Smooth muscle cell (in vitro differentiated cells): ENCODE data around the gene ARPC5. TPM values are rescaled to one million over a fixed set of nuclear protein-coding genes. Genes with fewer than 3 reads are reported as not detected.

Source experiments
- DNase-seq: peaks from one replicate; lab custom pipeline; 2025; ENCODE audit not compliant: unreplicated experiment; lab: John Stamatoyannopoulos, UW
- H2AFZ ChIP-seq: fragments of 200-600 bp; sonication (generic); 2 replicates; pipeline ENCODE4 v1.6.0; 2016; ENCODE audit warnings: antibody characterized with exemption, low read depth, mild to moderate bottlenecking
- H3F3A ChIP-seq: fragments of 200-600 bp; sonication (generic); 2 replicates; pipeline ENCODE4 v1.6.0; 2017; ENCODE audit warnings: antibody characterized with exemption, low read depth
- H3K27ac ChIP-seq: fragments of 200-600 bp; sonication (generic); 2 replicates; pipeline ENCODE4 v1.5.1; 2016; ENCODE audit warnings: low read depth, mild to moderate bottlenecking
- H3K27me3 ChIP-seq: fragments of 200-600 bp; sonication (generic); 2 replicates; pipeline ENCODE4 v1.6.1; 2016; ENCODE audit warnings: low read depth, mild to moderate bottlenecking
- H3K36me3 ChIP-seq: fragments of 200-600 bp; sonication (generic); 2 replicates; pipeline ENCODE4 v1.5.1; 2016; ENCODE audit warnings: low read depth
- H3K4me1 ChIP-seq: fragments of 200-600 bp; sonication (generic); 2 replicates; pipeline ENCODE4 v1.5.1; 2016; ENCODE audit warnings: low read depth
- H3K4me2 ChIP-seq: fragments of 200-600 bp; sonication (generic); 2 replicates; pipeline ENCODE4 v1.6.0; 2016; ENCODE audit warnings: mild to moderate bottlenecking
- H3K4me3 ChIP-seq: fragments of 200-600 bp; sonication (generic); 2 replicates; pipeline ENCODE4 v1.5.1; 2016; ENCODE audit warnings: mild to moderate bottlenecking
- H3K79me2 ChIP-seq: fragments of 200-600 bp; sonication (generic); 2 replicates; pipeline ENCODE4 v1.6.0; 2016; ENCODE audit warnings: low read depth, mild to moderate bottlenecking
- H3K9ac ChIP-seq: fragments of 200-600 bp; sonication (generic); 2 replicates; pipeline ENCODE4 v1.6.0; 2016; ENCODE audit warnings: low read depth
- H3K9me3 ChIP-seq: fragments of 200-600 bp; sonication (generic); replicated peaks from 2 replicates; pipeline ENCODE4 v1.5.1; 2016; ENCODE audit warnings: low read depth
- H4K20me1 ChIP-seq: fragments of 200-600 bp; sonication (generic); 2 replicates; pipeline ENCODE4 v1.6.0; 2016; ENCODE audit warnings: low read depth
- WGBS: methylation state at CpG from one replicate; pipeline ENCODE4 v1.1.7; 2016; ENCODE audit warnings: low lambda C conversion rate; 5-methylcytosine and 5-hydroxymethylcytosine counted together
- polyA plus RNA-seq: library from polyadenylated mRNA; unstranded; fragments of >200 nt; fragmentation: Nextera tagmentation; extraction: Ambion mirVana; gene quantifications from 2 replicates; pipeline ENCODE4 v1.2.1, GENCODE V29; 2016
- total RNA-seq: library from RNA; depleted of rRNA; stranded (reverse); fragments of >200 nt; gene quantifications from 2 replicates; pipeline ENCODE4 v1.2.3, GENCODE V29; 2014
- TF ChIP-seq, protein P1 (sequence below): fragments of 200-600 bp; sonication (generic); IDR thresholded peaks from 2 replicates; pipeline ENCODE4 v1.5.1; 2017; ENCODE audit warnings: borderline replicate concordance, mild to moderate bottlenecking, antibody characterized with exemption; ENCODE audit not compliant: insufficient read depth, poor library complexity, severe bottlenecking

The ARPC5 gene
- total and polyA plus RNA-seq, 2 experiments from 2014 or later: 188 to 205 TPM

DNA sequence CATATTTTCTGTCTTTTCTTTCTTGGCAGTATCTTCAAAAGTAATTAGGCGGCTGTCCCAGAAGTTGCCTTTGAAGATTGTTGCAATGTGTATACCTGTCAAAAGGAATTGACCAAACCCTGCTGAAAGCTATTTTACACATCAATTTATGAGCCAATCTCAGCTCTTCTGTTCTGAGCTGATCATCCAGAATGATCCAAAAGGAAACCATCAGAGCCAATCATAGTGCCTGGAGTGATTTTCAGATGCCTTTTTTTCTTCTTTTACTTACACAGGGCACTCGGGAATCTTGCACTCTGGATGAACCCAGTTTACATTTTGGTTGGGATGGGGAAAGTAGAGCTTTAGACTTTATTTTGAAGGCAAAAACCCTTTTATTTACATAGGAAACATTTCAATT is 39.3 kb upstream of the ARPC5 start:
- Histone ChIP-seq H3K9me3 (no peaks in the 10 kb centered on the region), H3K36me3 (no peaks in the 10 kb centered on the region), H4K20me1 (no peaks in the 10 kb centered on the region), H3K4me2 (no peak overlapping the region), H3K4me1 (peaks cover 6% of the 10 kb centered on the region), H2AFZ (no peak overlapping the region), H3K4me3 (no peak overlapping the region), H3F3A (peaks cover 6% of the 10 kb centered on the region), H3K27me3 (no peaks in the 10 kb centered on the region), H3K27ac (no peak overlapping the region), H3K79me2 (no peaks in the 10 kb centered on the region), H3K9ac (no peak overlapping the region)
- no peak for DNase-seq
- TF ChIP-seq, protein P1, sequence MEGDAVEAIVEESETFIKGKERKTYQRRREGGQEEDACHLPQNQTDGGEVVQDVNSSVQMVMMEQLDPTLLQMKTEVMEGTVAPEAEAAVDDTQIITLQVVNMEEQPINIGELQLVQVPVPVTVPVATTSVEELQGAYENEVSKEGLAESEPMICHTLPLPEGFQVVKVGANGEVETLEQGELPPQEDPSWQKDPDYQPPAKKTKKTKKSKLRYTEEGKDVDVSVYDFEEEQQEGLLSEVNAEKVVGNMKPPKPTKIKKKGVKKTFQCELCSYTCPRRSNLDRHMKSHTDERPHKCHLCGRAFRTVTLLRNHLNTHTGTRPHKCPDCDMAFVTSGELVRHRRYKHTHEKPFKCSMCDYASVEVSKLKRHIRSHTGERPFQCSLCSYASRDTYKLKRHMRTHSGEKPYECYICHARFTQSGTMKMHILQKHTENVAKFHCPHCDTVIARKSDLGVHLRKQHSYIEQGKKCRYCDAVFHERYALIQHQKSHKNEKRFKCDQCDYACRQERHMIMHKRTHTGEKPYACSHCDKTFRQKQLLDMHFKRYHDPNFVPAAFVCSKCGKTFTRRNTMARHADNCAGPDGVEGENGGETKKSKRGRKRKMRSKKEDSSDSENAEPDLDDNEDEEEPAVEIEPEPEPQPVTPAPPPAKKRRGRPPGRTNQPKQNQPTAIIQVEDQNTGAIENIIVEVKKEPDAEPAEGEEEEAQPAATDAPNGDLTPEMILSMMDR: no peak
- 95% methylated on average over 2 of the region's 2 CpGs for WGBS

DNA sequence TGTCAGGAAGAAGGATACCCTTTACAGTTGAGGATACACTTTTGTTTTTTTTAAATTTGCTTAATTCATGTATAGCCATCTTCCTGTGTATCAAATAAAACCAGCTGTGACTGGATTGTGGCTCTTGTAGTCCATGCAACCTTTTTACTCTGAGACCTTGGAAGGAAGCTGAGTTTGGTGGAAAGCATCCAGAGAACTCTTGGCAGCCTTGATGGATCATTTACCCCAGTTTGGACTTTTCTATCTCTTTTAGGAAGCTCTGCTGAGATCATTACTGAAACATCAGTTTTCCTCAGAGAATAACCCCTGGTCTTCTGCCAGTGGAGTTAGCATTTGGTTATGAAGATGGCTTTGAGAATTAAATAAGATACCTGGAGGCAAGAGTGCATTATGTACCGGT is 38.8 kb upstream of the ARPC5 start:
- H3F3A ChIP-seq: peaks cover 6% of the 10 kb centered on the region
- no peaks in the 10 kb centered on the region for H3K36me3 ChIP-seq
- H3K27me3 ChIP-seq: no peaks in the 10 kb centered on the region
- 97% methylated on average over 1 of the region's 1 CpG for WGBS
- peaks cover 6% of the 10 kb centered on the region for H3K4me1 ChIP-seq
- no peak overlapping the region for H3K4me3 ChIP-seq
- H3K79me2 ChIP-seq: no peaks in the 10 kb centered on the region
- no peaks in the 10 kb centered on the region for H3K9me3 ChIP-seq
- TF ChIP-seq, protein P1: no peak
- no peak overlapping the region for H3K27ac ChIP-seq
- no peak overlapping the region for H3K4me2 ChIP-seq
- no peaks in the 10 kb centered on the region for H4K20me1 ChIP-seq
- DNase-seq: no peak
- no peak overlapping the region for H3K9ac ChIP-seq
- H2AFZ ChIP-seq: no peak overlapping the region

DNA sequence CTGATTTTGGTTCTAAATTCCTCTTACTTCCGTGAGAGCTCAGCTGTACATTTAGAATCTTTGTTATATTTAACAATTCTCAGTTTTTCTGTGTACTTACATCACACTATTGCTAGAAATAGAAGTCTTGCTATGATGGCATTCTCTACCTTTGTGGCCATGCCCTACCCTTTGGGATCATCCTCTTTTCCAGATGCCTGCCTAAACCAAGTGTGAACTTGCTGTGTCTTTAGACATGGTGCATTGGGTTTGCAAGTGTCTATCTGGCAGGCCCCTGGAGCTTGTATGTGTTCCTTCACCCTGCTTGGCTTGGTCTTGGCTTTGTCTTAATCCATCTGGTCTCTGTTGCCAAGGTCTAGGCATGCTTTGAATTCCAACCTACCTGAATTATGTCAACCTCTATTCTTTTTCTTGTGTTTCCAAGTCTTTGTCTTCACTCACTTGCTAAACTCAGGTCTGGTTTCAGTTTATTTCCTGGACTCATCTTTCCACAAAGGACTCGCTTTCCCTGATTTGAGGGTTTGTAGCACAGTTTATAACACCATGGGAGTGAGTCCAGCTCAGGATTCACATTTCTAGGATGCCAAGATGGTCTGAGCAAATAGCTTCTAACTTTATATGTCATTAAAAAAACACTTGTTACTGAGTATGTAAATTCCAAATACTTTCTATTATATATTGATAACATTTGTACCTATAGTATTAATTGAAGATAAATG is 38.2 kb upstream of the ARPC5 start:
- peaks cover 6% of the 10 kb centered on the region for H3K4me1 ChIP-seq
- no peak for DNase-seq
- H4K20me1 ChIP-seq: no peaks in the 10 kb centered on the region
- H3K9me3 ChIP-seq: no peaks in the 10 kb centered on the region
- 92% methylated on average over 2 of the region's 2 CpGs for WGBS
- H3K27me3 ChIP-seq: no peaks in the 10 kb centered on the region
- no peak overlapping the region for H3K4me2 ChIP-seq
- H3K36me3 ChIP-seq: no peaks in the 10 kb centered on the region
- peaks cover 6% of the 10 kb centered on the region for H3F3A ChIP-seq
- H3K9ac ChIP-seq: no peak overlapping the region
- no peak overlapping the region for H3K4me3 ChIP-seq
- H3K79me2 ChIP-seq: no peaks in the 10 kb centered on the region
- TF ChIP-seq, protein P1: no peak
- H2AFZ ChIP-seq: no peak overlapping the region
- no peak overlapping the region for H3K27ac ChIP-seq

DNA sequence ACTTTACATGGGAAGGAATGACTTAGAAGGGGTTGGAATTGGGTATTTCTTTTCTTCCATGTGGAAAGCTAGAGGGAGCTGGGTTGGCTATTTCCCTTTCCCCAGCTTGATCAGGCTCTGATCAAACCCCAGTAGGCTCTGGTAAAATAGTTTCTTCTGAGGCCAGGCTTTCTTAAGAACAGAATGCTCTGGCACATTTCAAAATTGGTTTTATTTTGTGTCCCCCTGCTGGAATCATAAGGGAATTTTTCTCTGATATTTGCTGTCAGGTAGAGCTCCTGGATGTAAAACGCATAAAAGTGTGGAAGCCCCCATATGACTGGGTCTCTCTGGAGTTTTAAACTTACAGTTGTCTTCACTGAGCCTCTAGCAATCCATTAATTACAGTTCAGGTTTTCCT is 34.6 kb upstream of the ARPC5 start:
- Histone ChIP-seq H3K9me3 (no peaks in the 10 kb centered on the region), H3K4me3 (no peak overlapping the region), H3K27ac (no peak overlapping the region), H3K36me3 (no peaks in the 10 kb centered on the region), H3K27me3 (no peaks in the 10 kb centered on the region), H4K20me1 (no peaks in the 10 kb centered on the region), H3K9ac (no peak overlapping the region), H3K4me1 (no peaks in the 10 kb centered on the region), H3F3A (no peaks in the 10 kb centered on the region), H2AFZ (no peak overlapping the region), H3K79me2 (no peaks in the 10 kb centered on the region), H3K4me2 (no peak overlapping the region)
- no peak for DNase-seq
- WGBS: 95% methylated on average over 1 of the region's 1 CpG
- TF ChIP-seq, protein P1: no peak
